ENCODE results near the gene KAT6B. TPM values are rescaled to one million over a fixed set of nuclear protein-coding genes. Genes with fewer than 3 reads are reported as not detected.

The KAT6B gene
- total RNA-seq, 1 donor from 2014 or later: 59.2 TPM

DNA sequence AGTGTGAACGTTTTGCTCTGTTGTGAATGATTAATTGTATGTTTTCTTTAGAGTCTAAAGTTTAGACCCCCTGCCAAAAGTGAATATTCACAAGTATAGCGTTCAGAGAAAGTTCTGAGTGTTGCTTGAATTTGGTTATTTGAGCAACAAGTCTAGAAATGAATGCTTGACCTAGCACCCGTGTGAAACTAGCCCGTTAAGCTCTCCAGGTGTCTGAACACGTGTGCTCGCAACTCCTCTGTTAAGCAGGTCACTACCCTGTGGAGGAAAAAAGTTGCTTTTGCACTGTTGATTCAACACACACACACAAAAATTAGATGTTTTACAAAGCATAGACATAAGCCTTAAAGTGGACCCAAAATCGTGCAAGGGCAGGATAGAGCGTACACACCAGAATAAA lies 206.4 kb downstream of the KAT6B start:
- no peaks in the 10 kb centered on the region for H3K27me3 ChIP-seq
- H3K36me3 ChIP-seq: peaks cover 0 to 7% of the 10 kb centered on the region in 2 donors
- no peak overlapping the region for H3K27ac ChIP-seq
- no peaks in the 10 kb centered on the region for H3K4me1 ChIP-seq
- TF ChIP-seq POLR2A (IDR thresholded peaks at IDR 0.05) (no peak), CTCF (IDR thresholded peaks at IDR 0.05) (no peak), POLR2AphosphoS5 (IDR thresholded peaks at IDR 0.05; ENCODE audit: insufficient read depth in 1 of 2, low read depth in 1 of 2) (no peak)
- intact Hi-C loops (cut with DNase I): no loop called here
- H3K9me3 ChIP-seq: no peaks in the 10 kb centered on the region
- no peak for DNase-seq (ENCODE audit: extremely low spot score in 2 of 2)
- no peak overlapping the region for H3K4me3 ChIP-seq

DNA sequence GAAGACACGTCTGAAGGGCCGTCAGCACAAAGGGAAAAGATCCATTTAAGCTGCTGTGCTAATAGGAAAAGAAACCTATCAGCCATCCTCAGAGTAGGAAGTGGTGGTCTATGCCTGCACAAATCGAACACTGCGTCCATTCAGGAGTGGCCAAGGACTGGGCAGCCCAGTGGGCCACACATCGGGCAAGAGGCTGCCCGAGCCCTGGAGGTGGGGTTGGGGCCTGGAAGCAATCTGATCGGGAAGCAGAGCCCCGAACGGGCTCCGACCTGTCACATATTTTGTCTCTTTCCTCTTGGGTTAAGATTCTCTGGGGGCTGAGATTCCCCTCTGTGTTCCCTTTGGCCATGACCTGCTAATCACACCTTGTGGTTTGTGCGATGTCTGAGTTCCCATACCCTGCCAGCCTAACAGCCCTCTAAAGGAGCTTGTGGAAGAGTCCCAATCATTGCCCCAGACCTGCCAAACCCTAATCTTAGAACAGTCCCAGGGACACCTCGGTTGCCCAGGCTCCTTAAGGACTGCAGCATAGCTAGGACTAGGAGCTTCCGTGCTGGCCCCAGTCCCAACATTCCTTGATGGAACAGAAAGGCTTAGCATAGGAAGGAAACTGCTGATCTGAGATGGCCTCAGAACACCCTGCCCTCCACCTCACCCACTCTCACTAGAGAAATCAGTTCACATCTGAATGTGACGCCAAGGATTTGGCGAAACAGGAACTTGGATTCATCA lies 207.2 kb downstream of the KAT6B start:
- Histone ChIP-seq H3K4me1 (no peaks in the 10 kb centered on the region), H3K4me3 (no peak overlapping the region), H3K27me3 (no peaks in the 10 kb centered on the region), H3K9me3 (no peaks in the 10 kb centered on the region), H3K27ac (no peak overlapping the region), H3K36me3 (peaks cover 0 to 7% of the 10 kb centered on the region in 2 donors)
- intact Hi-C loops (cut with DNase I): no loop called here
- no peak for DNase-seq (ENCODE audit: extremely low spot score in 2 of 2)
- TF ChIP-seq CTCF (IDR thresholded peaks at IDR 0.05): no peak
- TF ChIP-seq POLR2A (IDR thresholded peaks at IDR 0.05): no peak
- TF ChIP-seq POLR2AphosphoS5 (IDR thresholded peaks at IDR 0.05; ENCODE audit: insufficient read depth in 1 of 2, low read depth in 1 of 2): no peak

- H3K27ac ChIP-seq: no peak overlapping the region
- no peak for DNase-seq (ENCODE audit: extremely low spot score in 2 of 2)
- H3K9me3 ChIP-seq: no peaks in the 10 kb centered on the region
- TF ChIP-seq POLR2A (IDR thresholded peaks at IDR 0.05) (no peak), CTCF (IDR thresholded peaks at IDR 0.05) (no peak)
- H3K36me3 ChIP-seq: peaks cover 0 to 7% of the 10 kb centered on the region in 2 donors
- intact Hi-C loops (cut with DNase I): no loop called here
- no peaks in the 10 kb centered on the region for H3K27me3 ChIP-seq
- no peak overlapping the region for H3K4me3 ChIP-seq
- no peaks in the 10 kb centered on the region for H3K4me1 ChIP-seq
Observed at GRCh38 chr10:75034131-75034512, 207.7 kb downstream of the KAT6B start.

DNA sequence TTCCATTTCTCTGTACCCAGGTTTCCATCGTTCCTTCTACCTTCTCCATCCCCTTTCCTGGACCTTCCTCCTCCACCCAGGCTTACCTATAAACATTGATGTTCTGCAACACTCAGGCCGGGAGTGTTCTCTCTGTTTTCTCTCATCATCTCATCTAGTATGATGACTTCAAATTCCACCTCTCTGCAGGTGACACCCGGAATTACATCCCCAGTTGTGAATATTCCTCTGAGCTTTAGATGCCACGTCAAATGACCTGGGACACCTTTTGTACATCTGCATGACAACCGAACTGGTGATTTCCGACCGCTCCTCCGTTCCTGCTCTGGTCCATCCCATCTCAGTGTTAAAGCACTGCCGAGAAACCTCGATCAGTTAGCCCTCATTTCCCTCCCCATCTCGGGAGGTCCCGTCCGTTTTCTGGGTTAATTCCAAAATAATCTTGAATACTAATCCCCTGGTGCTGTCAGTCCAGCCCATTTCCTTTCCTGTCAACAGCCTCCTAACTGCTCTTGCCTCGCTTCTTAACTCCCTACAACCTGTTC lies 208.4 kb downstream of the KAT6B start:
- Histone ChIP-seq H3K36me3 (peaks cover 0 to 7% of the 10 kb centered on the region in 2 donors), H3K4me3 (no peak overlapping the region), H3K9me3 (no peaks in the 10 kb centered on the region), H3K27me3 (no peaks in the 10 kb centered on the region), H3K27ac (no peak overlapping the region), H3K4me1 (no peaks in the 10 kb centered on the region)
- TF ChIP-seq CTCF (IDR thresholded peaks at IDR 0.05): no peak
- TF ChIP-seq POLR2A (IDR thresholded peaks at IDR 0.05): no peak
- no peak for TF ChIP-seq POLR2AphosphoS5 (IDR thresholded peaks at IDR 0.05; ENCODE audit: insufficient read depth in 1 of 2, low read depth in 1 of 2)
- DNase-seq (ENCODE audit: extremely low spot score in 2 of 2): no peak
- intact Hi-C loops (cut with DNase I): no loop called here

DNA sequence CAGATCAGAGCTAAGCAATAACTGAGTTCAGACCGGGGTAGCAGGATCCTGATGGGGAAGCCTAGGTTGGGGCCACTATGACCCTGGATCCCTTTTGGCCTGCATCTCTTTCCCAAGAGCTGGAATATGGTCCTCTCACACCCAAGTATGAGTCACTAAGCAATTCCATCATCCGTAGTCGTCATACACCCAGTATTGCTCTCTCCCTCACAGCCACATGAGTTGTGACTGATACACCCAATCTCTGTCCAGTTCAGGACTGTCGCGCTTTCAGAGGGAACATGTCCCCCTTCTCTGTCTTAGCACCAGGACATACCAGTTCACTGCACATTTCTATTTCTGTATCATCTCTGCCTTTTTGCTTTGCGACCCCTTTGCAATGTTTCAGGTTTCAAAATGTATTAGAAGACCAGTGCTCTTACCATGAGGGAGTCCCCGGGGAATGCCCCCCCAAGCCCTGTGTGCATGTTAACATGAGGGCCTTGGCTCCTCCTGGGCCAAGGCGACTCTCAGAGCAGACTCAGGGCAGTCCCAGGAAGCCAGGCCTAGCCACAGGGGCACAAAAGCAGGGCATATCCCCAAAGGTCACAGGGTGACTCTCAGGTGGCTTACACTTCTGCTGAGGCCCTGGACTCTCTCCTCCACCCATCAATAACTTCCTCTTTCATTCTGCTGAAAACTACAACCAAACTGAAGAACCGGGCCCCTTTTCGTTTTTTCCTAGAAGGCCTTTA lies 209.7 kb downstream of the KAT6B start:
- TF ChIP-seq CTCF (IDR thresholded peaks at IDR 0.05) (no peak), POLR2A (IDR thresholded peaks at IDR 0.05) (no peak), POLR2AphosphoS5 (IDR thresholded peaks at IDR 0.05; ENCODE audit: insufficient read depth in 1 of 2, low read depth in 1 of 2) (no peak)
- intact Hi-C loops (cut with DNase I): no loop called here
- H3K4me3 ChIP-seq: no peak overlapping the region
- H3K4me1 ChIP-seq: no peaks in the 10 kb centered on the region
- no peak overlapping the region for H3K27ac ChIP-seq
- no peaks in the 10 kb centered on the region for H3K36me3 ChIP-seq
- no peaks in the 10 kb centered on the region for H3K27me3 ChIP-seq
- DNase-seq (ENCODE audit: extremely low spot score in 2 of 2): no peak
- H3K9me3 ChIP-seq: no peaks in the 10 kb centered on the region

Data from vagina (tissue), 2 donors.